NCI-H1694 (cell line): ENCODE measurements around the gene PIK3CB.
"Not testable (repeated sequence)": the region's sequence is repeated elsewhere in the genome, so short reads cannot be mapped to it uniquely, and the experiment has no call there.

Experiments used
- DNase-seq: peaks from one replicate; lab custom pipeline; 2025; lab: John Stamatoyannopoulos, UW

Gene PIK3CB

GRCh38 chr3:138608322-138609135, 226.2 kb downstream of the PIK3CB start, which contains the start of gene FAIM:
FAIM (plus strand) TSS chr3:138608771; CDS start chr3:138619727, 10,956 bp downstream.
- peak; percentile 20 for DNase-seq

- DNase-seq: not testable (repeated sequence)
These were observed 230.6 kb downstream of the PIK3CB start for GRCh38 chr3:138604106-138604595.
